GM21786 (cell line): ENCODE measurements around the gene P4HA2.

ENCODE experiments used
- ATAC-seq: cut with Tn5 transposase; IDR thresholded peaks from one replicate; pipeline ENCODE4 v1.9.1; 2021; ENCODE audit not compliant: unreplicated experiment

P4HA2 gene

GRCh38 chr5:132264546-132265335 is 37.1 kb upstream of the P4HA2 start:
- ATAC-seq = no peak

- ATAC-seq = no peak
Measured at GRCh38 chr5:132263548-132264261, 36.1 kb upstream of the P4HA2 start.

GRCh38 chr5:132262882-132263547 is 35.4 kb upstream of the P4HA2 start:
- no peak for ATAC-seq

- ATAC-seq = no peak
Measured at GRCh38 chr5:132261881-132262845, 34.5 kb upstream of the P4HA2 start.

GRCh38 chr5:132260714-132261551 is 33.3 kb upstream of the P4HA2 start:
- peak; percentile 63 for ATAC-seq

GRCh38 chr5:132260051-132260450 is 32.4 kb upstream of the P4HA2 start:
- no peak for ATAC-seq

GRCh38 chr5:132259069-132259851 is 31.6 kb upstream of the P4HA2 start:
- no peak for ATAC-seq

GRCh38 chr5:132258102-132259068 is 30.7 kb upstream of the P4HA2 start:
- ATAC-seq = no peak

- ATAC-seq = no peak
Measured at GRCh38 chr5:132257131-132258101, 29.8 kb upstream of the P4HA2 start, which contains the start of gene PDLIM4. Gene PDLIM4 (plus strand): TSS chr5:132257696. CDS start chr5:132257735, 39 bp downstream.

- no peak for ATAC-seq
Measured at GRCh38 chr5:132256783-132257130, 29.1 kb upstream of the P4HA2 start.

- ATAC-seq = no peak
Measured at GRCh38 chr5:132256086-132256782, 28.6 kb upstream of the P4HA2 start.

GRCh38 chr5:132254321-132254977 is 26.8 kb upstream of the P4HA2 start:
- no peak for ATAC-seq

- no peak for ATAC-seq
Measured at GRCh38 chr5:132253452-132254320, 26.0 kb upstream of the P4HA2 start.

- no peak for ATAC-seq
Measured at GRCh38 chr5:132253008-132253441, 25.4 kb upstream of the P4HA2 start.
